Measurements from ENCODE around the gene SPO11. TPM values are rescaled to one million over a fixed set of nuclear protein-coding genes. Genes with fewer than 3 reads are reported as not detected.

Gene SPO11
- total RNA-seq, 4 donors from 2014 or later = not detected

DNA sequence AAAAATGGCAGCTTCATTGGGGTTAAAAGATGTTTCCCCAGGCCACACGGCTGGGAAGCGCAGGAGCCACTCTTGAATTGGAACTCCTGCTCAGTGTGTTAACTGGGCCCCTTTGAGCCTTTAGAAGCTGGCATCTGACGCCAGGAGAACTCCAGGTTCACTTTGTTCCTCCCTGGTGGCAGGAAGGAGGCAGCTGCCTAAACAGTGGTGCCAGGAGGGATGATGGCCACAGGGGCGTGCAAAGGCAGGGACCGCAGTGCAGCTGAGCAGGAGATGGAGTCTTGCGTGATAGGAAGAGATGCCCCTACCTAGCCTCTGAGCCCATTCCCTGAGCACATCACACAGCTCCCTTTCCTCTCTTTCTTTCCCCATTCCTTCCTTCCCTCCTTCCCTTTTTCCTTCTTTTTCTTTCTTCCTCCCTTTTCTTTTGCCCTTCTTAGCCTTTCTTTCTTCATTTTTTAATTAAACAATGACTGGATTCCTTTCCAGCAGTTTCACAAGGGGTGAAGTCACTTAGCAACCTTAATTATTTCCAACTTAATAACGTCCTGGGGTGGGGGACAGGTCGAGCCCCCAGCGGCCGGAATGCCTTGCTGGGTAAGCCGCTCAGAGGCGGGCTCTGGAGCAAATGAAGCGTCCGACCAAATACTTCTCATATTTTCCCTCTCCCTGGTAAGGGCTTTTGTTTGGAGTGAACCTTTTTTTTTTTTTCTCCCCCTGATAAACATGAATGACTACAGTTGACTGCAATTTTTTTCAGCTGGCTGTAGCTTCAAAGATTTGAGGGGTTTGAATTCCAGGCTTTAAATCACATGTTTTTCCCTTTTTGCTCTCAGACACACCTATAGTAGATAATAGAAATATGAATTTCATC is 42.4 kb upstream of the SPO11 start:
- no peaks in the 10 kb centered on the region for H3K27me3 ChIP-seq
- peak overlapping the region; percentile 79 to 98 (median 92) for H3K27ac ChIP-seq
- TF ChIP-seq POLR2A (IDR thresholded peaks at IDR 0.05) = peak in 1 of 2 donors; percentile 50
- peak in 3 of 6 experiments; percentile 5 to 38 (median 22) for TF ChIP-seq CTCF (IDR thresholded peaks at IDR 0.05)
- peaks cover 65 to 80% of the 10 kb centered on the region in 2 donors for H3K4me1 ChIP-seq
- H3K36me3 ChIP-seq = no peaks in the 10 kb centered on the region
- peak; percentile 62 to 64 for DNase-seq
- WGBS, 2 donors = 25 to 37% methylated on average over 14 of the region's 14 CpGs
- H3K4me3 ChIP-seq (replicated peaks in 1 of 3) = no peak overlapping the region
- no peaks in the 10 kb centered on the region for H3K9me3 ChIP-seq
- intact Hi-C loops (cut with DNase I) = no loop called here

GRCh38 chr20:57287901-57288300 is 41.7 kb upstream of the SPO11 start:
- H3K9me3 ChIP-seq = no peaks in the 10 kb centered on the region
- H3K4me3 ChIP-seq (replicated peaks in 1 of 3) = no peak overlapping the region
- H3K27ac ChIP-seq = peak overlapping the region; percentile 79 to 98 (median 92)
- H3K36me3 ChIP-seq = no peaks in the 10 kb centered on the region
- intact Hi-C loops (cut with DNase I) = no loop called here
- no peak for DNase-seq
- H3K4me1 ChIP-seq = peaks cover 59 to 73% of the 10 kb centered on the region in 2 donors
- no peaks in the 10 kb centered on the region for H3K27me3 ChIP-seq
- no peak for TF ChIP-seq CTCF (IDR thresholded peaks at IDR 0.05)
- no peak for TF ChIP-seq POLR2A (IDR thresholded peaks at IDR 0.05)
- 65 to 73% methylated on average over 6 of the region's 6 CpGs for WGBS, 2 donors

DNA sequence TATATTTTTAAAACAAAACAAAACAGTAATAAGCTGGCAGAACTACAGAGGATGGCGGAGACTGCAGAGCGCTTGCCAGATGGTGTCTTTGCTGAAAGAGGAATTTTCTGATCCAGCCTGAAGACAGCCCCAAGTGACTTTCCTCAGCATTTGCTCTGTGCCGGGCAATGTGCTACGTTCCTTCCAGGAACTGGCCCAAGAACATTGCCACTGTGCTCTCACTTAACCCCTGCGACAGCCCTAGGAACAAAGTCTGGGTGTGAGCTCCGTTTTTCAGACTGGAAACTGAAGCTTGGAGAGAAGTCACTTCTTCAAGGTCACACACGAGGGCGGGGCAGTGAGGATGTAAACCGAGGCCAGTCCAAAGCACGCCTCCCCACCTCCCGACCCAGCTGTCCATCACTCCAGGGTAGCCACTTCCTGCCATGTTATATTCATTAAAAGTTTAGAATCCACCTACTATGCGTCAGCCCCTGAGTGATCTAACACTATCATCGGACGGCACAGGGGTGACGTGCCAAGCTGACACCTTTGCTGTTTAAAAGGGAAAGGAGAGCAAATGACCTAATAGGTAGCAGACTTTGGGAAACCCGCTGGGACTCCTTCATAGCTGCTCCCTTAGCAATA is 40.8 kb upstream of the SPO11 start:
- intact Hi-C loops (cut with DNase I) = no loop called here
- peaks cover 51 to 65% of the 10 kb centered on the region in 2 donors for H3K4me1 ChIP-seq
- H3K36me3 ChIP-seq = no peaks in the 10 kb centered on the region
- no peak overlapping the region for H3K4me3 ChIP-seq (replicated peaks in 1 of 3)
- no peaks in the 10 kb centered on the region for H3K9me3 ChIP-seq
- DNase-seq = no peak
- peak overlapping the region in 2 of 3 donors; percentile 79 to 98 for H3K27ac ChIP-seq
- H3K27me3 ChIP-seq = no peaks in the 10 kb centered on the region
- WGBS, 2 donors = 69% methylated on average over 16 of the region's 16 CpGs
- no peak for TF ChIP-seq POLR2A (IDR thresholded peaks at IDR 0.05)
- TF ChIP-seq CTCF (IDR thresholded peaks at IDR 0.05) = no peak

DNA sequence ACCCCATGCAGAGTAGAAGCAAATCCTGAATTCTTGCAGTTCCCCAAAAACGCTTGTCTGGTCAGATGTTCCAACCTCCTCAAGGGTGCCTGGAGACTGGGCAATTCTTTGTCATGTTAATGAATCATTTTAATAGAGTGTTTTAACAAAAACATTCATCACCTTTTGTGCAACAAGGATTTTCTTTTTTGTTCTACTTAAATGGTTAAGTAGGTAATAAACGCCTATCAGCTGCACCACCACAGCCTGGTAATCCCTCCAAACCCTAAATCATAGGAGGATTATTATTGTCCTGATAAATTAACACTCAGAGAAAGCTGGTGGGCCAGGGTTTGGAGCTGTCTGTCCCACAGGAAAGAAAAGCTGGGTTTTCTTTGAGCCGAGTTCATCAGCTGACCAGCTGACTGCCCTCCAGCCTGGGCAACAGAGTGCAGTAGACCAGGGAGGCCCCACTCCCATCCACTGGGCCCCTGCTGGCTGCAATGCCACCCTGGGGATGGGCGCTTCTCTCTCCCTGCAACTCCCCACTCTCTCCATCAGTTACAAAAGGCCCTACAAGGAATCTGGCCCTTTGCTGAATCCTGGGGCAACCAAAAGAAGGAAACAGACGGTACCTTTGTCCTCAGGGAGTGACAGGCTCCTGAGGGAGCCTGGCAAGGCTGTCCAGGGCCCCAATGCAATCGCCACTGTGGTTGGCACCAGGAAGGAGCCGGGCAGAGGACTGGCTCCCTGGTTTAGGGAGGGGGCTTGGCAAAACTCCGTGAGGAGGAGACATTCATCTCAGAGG is 40.0 kb upstream of the SPO11 start:
- no peaks in the 10 kb centered on the region for H3K36me3 ChIP-seq
- DNase-seq = peak in 1 of 2 donors; percentile 55
- no peaks in the 10 kb centered on the region for H3K27me3 ChIP-seq
- WGBS, 2 donors = 53 to 66% methylated on average over 7 to 8 of the region's 8 CpGs
- no peak overlapping the region for H3K4me3 ChIP-seq (replicated peaks in 1 of 3)
- peak overlapping the region; percentile 46 to 98 (median 79) for H3K27ac ChIP-seq
- peak in 1 of 6 experiments; percentile 7 for TF ChIP-seq CTCF (IDR thresholded peaks at IDR 0.05)
- TF ChIP-seq POLR2A (IDR thresholded peaks at IDR 0.05) = no peak
- peaks cover 45 to 59% of the 10 kb centered on the region in 2 donors for H3K4me1 ChIP-seq
- H3K9me3 ChIP-seq = no peaks in the 10 kb centered on the region
- intact Hi-C loops (cut with DNase I) = no loop called here
